Activated CD8-positive, alpha-beta memory T cell treated with anti-CD3 and anti-CD28 coated beads for 36 hours (primary cell): ENCODE data around the gene RAB11B. TPM values are rescaled to one million over a fixed set of nuclear protein-coding genes. Genes with fewer than 3 reads are reported as not detected.

ENCODE experiments used
- CTCF ChIA-PET: fragments of 350-600 bp; sonication (Branson Sonifier 250); formaldehyde crosslinking; loops from one replicate; lab custom pipeline; 2021; ENCODE audit warnings: antibody characterized with exemption; lab: Charles Lee
- POLR2A ChIA-PET: fragments of 350-600 bp; sonication (Branson Sonifier 250); formaldehyde crosslinking; loops from one replicate; lab custom pipeline; 2021; ENCODE audit warnings: antibody characterized with exemption; lab: Charles Lee
- total RNA-seq, 2 experiments: library from RNA; stranded (reverse); gene quantifications; one replicate each; pipeline ENCODE4 v1.2.3, GENCODE V29; 2021

The RAB11B gene
- total RNA-seq, 2 experiments from 2014 or later: 57.7 to 61.5 TPM

DNA sequence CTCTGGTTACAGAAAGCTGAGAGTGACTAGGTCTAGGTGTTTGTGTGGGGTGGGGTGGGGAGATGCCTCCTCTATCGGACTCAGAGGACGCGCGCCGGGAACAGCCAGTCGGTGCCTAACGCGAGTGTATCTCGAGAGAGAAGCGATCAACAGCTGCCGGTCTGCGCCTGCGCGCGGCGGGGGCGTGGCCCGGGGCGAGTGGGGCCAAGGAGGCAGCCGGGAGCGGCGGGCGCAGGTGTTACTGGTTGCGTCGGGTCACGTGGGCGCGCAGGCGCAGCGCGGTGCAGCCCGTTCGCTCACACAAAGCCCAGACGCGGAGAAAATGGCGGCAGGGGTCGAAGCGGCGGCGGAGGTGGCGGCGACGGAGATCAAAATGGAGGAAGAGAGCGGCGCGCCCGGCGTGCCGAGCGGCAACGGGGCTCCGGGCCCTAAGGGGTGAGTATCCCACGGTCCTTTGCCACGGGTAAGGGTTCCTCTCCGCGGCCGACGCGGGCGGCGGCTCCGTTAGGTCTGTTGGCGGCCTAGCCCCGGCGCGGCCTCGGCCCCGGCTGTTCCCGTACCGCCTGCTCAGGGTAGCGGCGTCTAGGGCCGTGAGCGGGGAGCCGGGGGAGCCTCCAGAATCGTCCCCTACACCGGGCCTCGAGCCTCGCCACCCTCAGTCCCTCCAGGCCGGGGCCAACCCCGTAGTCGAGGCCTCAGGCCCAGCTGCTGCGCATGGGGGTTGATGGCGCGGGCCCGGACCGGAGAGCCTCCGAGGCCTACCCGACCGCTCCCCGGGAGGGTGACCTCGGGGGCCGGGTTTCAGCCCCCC is 54.7 kb downstream of the RAB11B start, which contains the start of gene HNRNPM:
Gene HNRNPM (plus strand): TSS at position 299 of the 811 bp plus-strand sequence. CDS start 24 bp downstream, at position 323.
- ChIA-PET POLR2A (interaction anchor here (0.6 to 1.2 kb wide), 7 partner anchors 13 to 1293 kb away, joined by 3 to 6 read pairs (median 5); partner anchors contain the start of genes MARCHF2 and ZNF414), CTCF (interaction anchor here (0.9 to 1.6 kb wide), 4 partner anchors 31 to 136 kb away, joined by 3 to 4 read pairs (median 4); no protein-coding TSS in a partner anchor)

DNA sequence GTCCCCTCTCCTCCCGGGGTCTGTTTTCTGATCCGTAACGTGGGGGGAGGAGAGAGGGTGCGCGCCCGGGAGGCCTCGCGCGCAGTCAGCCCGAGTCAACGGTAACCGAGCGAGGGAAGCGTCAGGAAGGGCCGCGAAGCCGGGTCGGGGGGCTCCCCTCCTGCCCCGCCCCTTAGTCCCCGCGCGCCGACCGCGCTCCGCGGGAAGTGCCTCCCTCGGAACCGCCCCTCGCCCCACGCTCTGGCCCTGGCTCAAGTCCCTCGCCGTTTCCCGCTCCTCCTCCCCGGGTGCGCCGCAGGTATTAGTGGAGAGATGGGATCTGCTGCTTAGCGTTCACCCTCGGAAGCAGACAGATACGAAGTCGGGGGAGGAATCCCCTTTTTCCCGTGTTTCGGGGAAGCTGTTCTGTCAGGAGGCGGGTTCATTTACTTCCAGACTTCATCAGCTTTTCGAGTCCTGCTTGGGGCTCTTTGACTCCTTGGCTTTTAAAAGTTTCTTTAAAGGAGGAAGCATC is 55.4 kb downstream of the RAB11B start:
- ChIA-PET CTCF (interaction anchor here (0.9 to 1.6 kb wide), 3 partner anchors 10 to 28 kb away, joined by 3 to 6 read pairs (median 3); no protein-coding TSS in a partner anchor), POLR2A (interaction anchor here (1.0 kb wide), 2 partner anchors 32 to 110 kb away, joined by 3 to 7 read pairs; partner anchors contain the start of gene MARCHF2)

DNA sequence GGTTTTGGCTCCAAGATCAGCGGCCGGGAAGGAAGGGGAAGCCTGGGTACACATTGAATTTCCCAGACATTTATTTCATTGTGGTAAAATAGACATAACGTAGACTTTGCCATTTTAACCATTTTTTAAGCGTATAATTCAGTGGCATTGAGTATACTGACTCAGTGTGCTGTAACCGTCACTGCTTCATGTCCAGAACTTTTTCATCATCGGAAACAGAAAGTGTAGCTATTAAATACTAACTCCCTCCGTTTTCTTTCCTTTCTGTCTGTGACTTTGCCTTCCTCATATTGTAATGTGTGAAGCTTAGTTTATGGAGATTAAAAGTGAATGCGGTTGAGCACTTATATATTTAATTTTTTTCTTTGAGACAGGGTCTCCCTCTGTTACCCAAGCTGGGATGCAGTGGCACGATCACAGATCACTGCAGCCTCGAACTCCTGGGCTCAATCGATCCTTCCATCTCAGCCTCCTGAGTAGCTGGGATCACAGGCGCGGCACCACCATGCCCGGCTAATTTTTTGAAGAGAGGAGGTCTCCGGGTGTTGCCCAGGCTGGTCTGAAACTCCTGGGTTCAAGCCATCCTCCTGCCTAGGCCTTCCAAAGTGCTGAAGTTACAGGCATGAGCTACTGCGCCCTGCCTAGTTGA is 56.0 kb downstream of the RAB11B start:
- POLR2A ChIA-PET: interaction anchor here (0.6 to 1.0 kb wide), 3 partner anchors 33 to 450 kb away, joined by 3 to 7 read pairs (median 3); partner anchors contain the start of gene MARCHF2
- CTCF ChIA-PET: interaction anchor here (0.9 to 1.6 kb wide), 4 partner anchors 9 to 27 kb away, joined by 3 to 6 read pairs (median 3); no protein-coding TSS in a partner anchor

DNA sequence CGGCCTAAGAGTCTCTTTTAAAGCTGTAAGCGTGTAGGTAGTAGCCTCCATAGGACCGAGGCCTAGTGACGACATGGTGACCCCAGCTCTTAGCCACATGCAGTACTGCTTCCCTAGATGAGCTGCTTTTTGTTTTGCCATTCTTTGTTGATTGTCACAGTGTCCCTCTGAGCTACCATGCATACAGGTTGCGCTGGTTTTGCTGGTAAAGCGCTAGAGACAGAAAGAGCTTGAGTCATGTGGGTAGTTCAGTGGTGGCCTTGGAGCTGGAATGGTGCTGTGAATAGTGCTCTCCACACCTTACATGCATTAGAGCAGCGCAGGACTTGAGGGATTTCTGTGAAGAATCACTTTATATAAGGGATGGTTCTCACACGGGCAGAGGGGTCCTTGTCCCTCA is 59.7 kb downstream of the RAB11B start:
- ChIA-PET POLR2A (interaction anchor here (0.7 kb wide), 1 partner anchor 1900 kb away, joined by 3 read pairs; no protein-coding TSS in a partner anchor), CTCF (interaction anchor here (1.0 to 1.3 kb wide), 2 partner anchors 37 to 128 kb away, joined by 3 read pairs; partner anchors contain the start of genes MARCHF2 and MYO1F)

DNA sequence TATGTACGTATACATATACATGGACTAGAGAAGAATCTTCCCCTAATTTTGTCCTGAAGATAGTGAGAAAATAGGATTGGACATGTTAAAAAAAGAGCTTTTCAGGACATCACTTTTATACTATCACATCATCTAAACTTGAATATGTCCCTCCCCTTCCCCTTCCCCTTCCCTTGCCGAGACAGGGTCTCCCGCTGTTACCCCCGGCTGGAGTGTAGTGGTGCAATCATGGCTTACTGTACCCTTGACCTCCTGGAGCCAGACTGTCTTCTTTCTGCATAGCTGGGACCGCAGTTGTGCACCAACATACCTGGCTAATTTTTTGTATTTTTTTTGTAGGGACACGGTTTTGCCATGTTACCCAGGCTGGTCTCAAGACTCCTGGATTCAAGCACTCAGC is 61.2 kb downstream of the RAB11B start:
- ChIA-PET CTCF (no interaction called here), POLR2A (no interaction called here)

DNA sequence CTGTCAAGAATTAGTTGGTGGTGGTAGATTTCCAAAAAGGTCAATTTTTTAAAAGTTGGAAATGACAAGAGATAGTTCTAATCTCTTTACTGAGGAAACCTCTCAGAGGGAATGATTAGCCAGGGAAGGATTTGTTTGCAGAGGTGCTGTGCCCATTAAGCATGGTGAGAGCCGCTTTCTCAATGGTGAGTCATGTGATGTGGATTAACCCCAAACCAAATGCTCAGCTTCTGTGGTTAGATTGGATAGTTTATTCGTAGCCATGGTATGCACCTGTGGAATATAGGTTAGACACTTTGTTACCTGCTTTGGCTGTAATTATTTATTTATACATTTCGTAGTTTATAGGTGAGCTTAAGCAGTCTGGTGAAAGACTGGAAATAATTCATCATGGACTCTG is 61.7 kb downstream of the RAB11B start:
- POLR2A ChIA-PET: interaction anchor here (1.1 kb wide), 1 partner anchor 11 kb away, joined by 4 read pairs; no protein-coding TSS in a partner anchor
- CTCF ChIA-PET: interaction anchor here (0.6 to 1.5 kb wide), 2 partner anchors 129 to 148 kb away, joined by 3 to 4 read pairs; no protein-coding TSS in a partner anchor

DNA sequence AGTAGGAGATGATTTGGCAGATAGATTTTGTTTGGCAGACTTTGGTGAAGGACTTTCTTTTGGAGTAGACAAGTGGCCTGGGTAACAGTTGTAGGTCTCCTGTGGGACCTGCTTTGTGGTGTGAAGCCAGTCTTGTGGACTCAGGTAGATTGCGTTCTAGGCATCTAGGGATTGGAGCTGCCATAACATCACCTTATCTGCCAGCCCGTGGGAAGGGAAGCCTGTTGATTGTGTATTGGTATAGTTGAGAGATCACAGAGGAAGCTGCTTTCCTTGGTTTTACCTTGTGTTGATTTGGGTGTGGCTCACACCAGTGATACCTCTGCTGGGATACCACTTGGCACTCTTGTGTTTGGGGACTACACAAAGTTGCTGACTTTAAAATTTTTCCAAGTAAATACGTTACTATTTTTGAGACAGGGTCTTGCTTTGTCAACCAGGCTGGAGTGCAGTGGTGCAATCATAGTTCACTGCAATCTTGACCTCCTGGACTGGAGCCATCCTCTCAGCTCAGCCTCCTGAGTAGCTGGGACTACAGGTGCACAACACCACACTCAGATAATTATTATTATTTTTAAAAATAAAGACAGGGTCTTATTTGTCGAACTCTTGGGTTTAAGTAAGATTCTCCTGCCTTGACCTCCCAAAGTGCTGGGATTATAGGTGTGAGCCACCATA is 62.4 kb downstream of the RAB11B start:
- POLR2A ChIA-PET: interaction anchor here (0.6 to 1.1 kb wide), 2 partner anchors 10 to 57 kb away, joined by 3 to 4 read pairs; no protein-coding TSS in a partner anchor
- CTCF ChIA-PET: interaction anchor here (0.6 to 1.5 kb wide), 3 partner anchors 126 to 148 kb away, joined by 3 to 4 read pairs (median 3); no protein-coding TSS in a partner anchor

DNA sequence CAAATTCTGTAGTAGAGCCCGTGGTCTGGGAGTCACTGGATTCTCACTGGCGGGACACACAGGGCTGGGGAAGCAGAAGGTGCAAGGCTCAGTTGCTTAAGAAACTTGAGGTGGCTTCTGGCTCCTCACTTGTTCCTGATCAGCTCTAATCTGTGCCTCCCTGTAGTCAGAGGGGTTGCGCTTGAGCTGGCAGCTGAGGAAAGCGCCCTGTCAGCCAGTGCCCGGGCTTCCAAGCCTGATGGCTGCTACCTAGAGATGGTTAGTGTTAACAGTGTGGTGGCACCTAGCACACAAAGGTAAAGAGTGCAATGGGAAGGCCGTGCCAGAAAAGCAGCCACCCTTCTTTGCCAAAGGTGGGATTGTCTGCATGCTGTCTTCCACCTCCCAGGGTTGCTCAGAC is 63.5 kb downstream of the RAB11B start:
- CTCF ChIA-PET: interaction anchor here (0.6 to 1.1 kb wide), 2 partner anchors 9 to 200 kb away, joined by 3 read pairs; no protein-coding TSS in a partner anchor
- POLR2A ChIA-PET: no interaction called here

Other genes starting within 250 kb of the RAB11B start
- gene FBN3, start 240.8 kb upstream of the RAB11B start, total RNA-seq: not detected
- gene CERS4, start 181.0 kb upstream of the RAB11B start, total RNA-seq: 10 to 100 TPM; 18.0 to 20.5 TPM
- 10 to 100 TPM; 93.6 to 98.8 TPM for gene CD320, start 82.0 kb upstream of the RAB11B start, total RNA-seq
- 10 to 100 TPM; 81.3 to 83.6 TPM for gene NDUFA7, start 69.0 kb upstream of the RAB11B start, total RNA-seq
- gene RPS28, start 68.9 kb upstream of the RAB11B start, total RNA-seq: 1,000 to 10,000 TPM; 2,077 to 2,155 TPM
- 1 to 10 TPM; 1.0 TPM for gene KANK3, start 47.1 kb upstream of the RAB11B start, total RNA-seq
- under 1 TPM; 0.19 to 0.42 TPM for gene ANGPTL4, start 26.2 kb upstream of the RAB11B start, total RNA-seq
- gene MARCHF2, start 22.9 kb downstream of the RAB11B start, total RNA-seq: 10 to 100 TPM; 10.3 to 11.1 TPM
- 100 to 1,000 TPM; 330 to 334 TPM for gene HNRNPM, start 54.6 kb downstream of the RAB11B start, total RNA-seq
- gene PRAM1, start 112.3 kb downstream of the RAB11B start, total RNA-seq: under 1 TPM; 0.13 to 0.25 TPM
- gene ZNF414, start 123.8 kb downstream of the RAB11B start, total RNA-seq: 10 to 100 TPM; 21.4 to 22.2 TPM
- 10 to 100 TPM; 35.4 to 36.1 TPM for gene MYO1F, start 187.1 kb downstream of the RAB11B start, total RNA-seq
- gene ADAMTS10, start 220.4 kb downstream of the RAB11B start, total RNA-seq: 1 to 10 TPM; 4.7 to 6.9 TPM
- gene NFILZ, start 240.3 kb downstream of the RAB11B start, total RNA-seq: not detected